MCF 10A (cell line): ENCODE data around the gene MMP10. TPM values are rescaled to one million over a fixed set of nuclear protein-coding genes. Genes with fewer than 3 reads are reported as not detected.

Source experiments
- BruUV-seq: library from RNA; stranded (reverse); fragments of 400-500 nt; replicated peaks from 2 replicates; lab custom pipeline; 2021; lab: Mats Ljungman, UMichigan
- CTCF ChIA-PET: fragments of 300-600 bp; sonication (Branson Sonifier 250); formaldehyde crosslinking; extraction: SDS; loops from one replicate; lab custom pipeline; 2021; ENCODE audit warnings: antibody characterized with exemption, inconsistent platforms; lab: Yijun Ruan, JAX
- POLR2A ChIA-PET: fragments of 300-600, 350-650 bp; sonication (Branson Sonifier 250); formaldehyde crosslinking; extraction: SDS; loops from one replicate; lab custom pipeline; 2020; ENCODE audit warnings: antibody characterized with exemption, inconsistent platforms; lab: Yijun Ruan, JAX
- DNase-seq: peaks from one replicate; pipeline ENCODE4 v3.0.0-alpha.2; 2018; ENCODE audit not compliant: unreplicated experiment
- H3K27ac Mint-ChIP-seq: one replicate; pipeline ENCODE4 v1.8.0; 2022; ENCODE audit warnings: mild to moderate bottlenecking, low read depth, mixed read lengths; ENCODE audit not compliant: unreplicated experiment
- H3K27me3 Mint-ChIP-seq: one replicate; pipeline ENCODE4 v1.8.0; 2022; ENCODE audit warnings: mixed read lengths; ENCODE audit not compliant: insufficient read depth, unreplicated experiment
- H3K36me3 Mint-ChIP-seq: one replicate; pipeline ENCODE4 v1.8.0; 2022; ENCODE audit warnings: mild to moderate bottlenecking, moderate library complexity, mixed read lengths; ENCODE audit not compliant: insufficient read depth, unreplicated experiment
- H3K4me1 Mint-ChIP-seq: one replicate; pipeline ENCODE4 v1.8.0; 2022; ENCODE audit warnings: mixed read lengths; ENCODE audit not compliant: insufficient read depth, unreplicated experiment
- H3K4me3 Mint-ChIP-seq: one replicate; pipeline ENCODE4 v1.8.0; 2022; ENCODE audit warnings: mild to moderate bottlenecking, moderate library complexity, mixed read lengths; ENCODE audit not compliant: unreplicated experiment
- H3K9me3 Mint-ChIP-seq: one replicate; pipeline ENCODE4 v1.8.0; 2022; ENCODE audit warnings: mixed read lengths; ENCODE audit not compliant: unreplicated experiment
- intact Hi-C: fragments of 100-400 bp; cut with micrococcal nuclease; formaldehyde crosslinking; loops from 2 replicates; pipeline ENCODE4 v1.14.1; 2022
- total RNA-seq: library from RNA; stranded (reverse); gene quantifications from 2 replicates; pipeline ENCODE4 v1.2.3, GENCODE V29; 2022
- TF ChIP-seq, protein P1 (sequence below): fragments of 200-600 bp; IDR thresholded peaks from one replicate; pipeline ENCODE4 v1.8.0; 2022; ENCODE audit warnings: antibody characterized with exemption, mild to moderate bottlenecking; ENCODE audit not compliant: unreplicated experiment

Gene MMP10
- total RNA-seq, 1 experiment from 2014 or later, result 0.75 TPM

DNA sequence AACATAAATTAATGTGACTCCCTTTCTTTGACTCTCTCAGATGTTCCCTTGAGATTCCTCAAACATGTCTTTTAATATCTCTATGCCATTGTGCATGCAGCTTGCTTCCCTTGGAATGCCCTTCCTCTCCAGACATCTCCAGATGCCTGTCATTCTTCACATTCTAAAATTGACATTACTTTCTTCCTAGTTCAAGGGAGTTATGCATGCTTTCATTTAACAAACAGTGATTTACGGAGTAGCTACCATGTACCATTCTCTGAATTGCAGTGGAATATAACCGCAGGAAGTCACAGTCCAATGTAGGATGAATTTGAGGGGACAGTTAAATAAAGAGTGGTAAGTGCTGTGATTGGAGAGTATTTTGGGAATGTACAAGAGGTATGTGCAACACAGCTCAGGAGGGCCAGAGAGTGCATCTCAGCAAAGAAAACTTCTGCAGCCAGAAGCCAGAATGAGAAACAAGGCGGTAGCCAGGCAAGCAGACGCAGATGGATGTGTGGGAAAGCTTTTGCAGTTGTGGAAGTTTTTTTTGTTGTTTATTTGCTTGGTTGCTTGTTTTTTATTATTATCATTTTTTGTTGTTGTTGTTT, 18.7 kb downstream of the MMP10 start:
- no peak for DNase-seq
- no peaks in the 10 kb centered on the region for H3K9me3 Mint-ChIP-seq
- no peaks in the 10 kb centered on the region for H3K36me3 Mint-ChIP-seq
- intact Hi-C loops, result no loop called here
- ChIA-PET CTCF (interaction anchor here (0.7 to 1.8 kb wide), 7 partner anchors 22 to 287 kb away, joined by 3 to 5 read pairs (median 3); no protein-coding TSS in a partner anchor), POLR2A (interaction anchor here (0.6 to 2.1 kb wide), 7 partner anchors 11 to 187 kb away, joined by 3 to 11 read pairs (median 3); partner anchors contain the start of gene MMP1)
- peaks cover 22% of the 10 kb centered on the region for H3K4me1 Mint-ChIP-seq
- H3K4me3 Mint-ChIP-seq, result no peak overlapping the region
- H3K27ac Mint-ChIP-seq, result no peak overlapping the region
- H3K27me3 Mint-ChIP-seq, result no peaks in the 10 kb centered on the region
- BruUV-seq, result no TSS peak
- TF ChIP-seq, protein P1, sequence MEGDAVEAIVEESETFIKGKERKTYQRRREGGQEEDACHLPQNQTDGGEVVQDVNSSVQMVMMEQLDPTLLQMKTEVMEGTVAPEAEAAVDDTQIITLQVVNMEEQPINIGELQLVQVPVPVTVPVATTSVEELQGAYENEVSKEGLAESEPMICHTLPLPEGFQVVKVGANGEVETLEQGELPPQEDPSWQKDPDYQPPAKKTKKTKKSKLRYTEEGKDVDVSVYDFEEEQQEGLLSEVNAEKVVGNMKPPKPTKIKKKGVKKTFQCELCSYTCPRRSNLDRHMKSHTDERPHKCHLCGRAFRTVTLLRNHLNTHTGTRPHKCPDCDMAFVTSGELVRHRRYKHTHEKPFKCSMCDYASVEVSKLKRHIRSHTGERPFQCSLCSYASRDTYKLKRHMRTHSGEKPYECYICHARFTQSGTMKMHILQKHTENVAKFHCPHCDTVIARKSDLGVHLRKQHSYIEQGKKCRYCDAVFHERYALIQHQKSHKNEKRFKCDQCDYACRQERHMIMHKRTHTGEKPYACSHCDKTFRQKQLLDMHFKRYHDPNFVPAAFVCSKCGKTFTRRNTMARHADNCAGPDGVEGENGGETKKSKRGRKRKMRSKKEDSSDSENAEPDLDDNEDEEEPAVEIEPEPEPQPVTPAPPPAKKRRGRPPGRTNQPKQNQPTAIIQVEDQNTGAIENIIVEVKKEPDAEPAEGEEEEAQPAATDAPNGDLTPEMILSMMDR, result no peak

DNA sequence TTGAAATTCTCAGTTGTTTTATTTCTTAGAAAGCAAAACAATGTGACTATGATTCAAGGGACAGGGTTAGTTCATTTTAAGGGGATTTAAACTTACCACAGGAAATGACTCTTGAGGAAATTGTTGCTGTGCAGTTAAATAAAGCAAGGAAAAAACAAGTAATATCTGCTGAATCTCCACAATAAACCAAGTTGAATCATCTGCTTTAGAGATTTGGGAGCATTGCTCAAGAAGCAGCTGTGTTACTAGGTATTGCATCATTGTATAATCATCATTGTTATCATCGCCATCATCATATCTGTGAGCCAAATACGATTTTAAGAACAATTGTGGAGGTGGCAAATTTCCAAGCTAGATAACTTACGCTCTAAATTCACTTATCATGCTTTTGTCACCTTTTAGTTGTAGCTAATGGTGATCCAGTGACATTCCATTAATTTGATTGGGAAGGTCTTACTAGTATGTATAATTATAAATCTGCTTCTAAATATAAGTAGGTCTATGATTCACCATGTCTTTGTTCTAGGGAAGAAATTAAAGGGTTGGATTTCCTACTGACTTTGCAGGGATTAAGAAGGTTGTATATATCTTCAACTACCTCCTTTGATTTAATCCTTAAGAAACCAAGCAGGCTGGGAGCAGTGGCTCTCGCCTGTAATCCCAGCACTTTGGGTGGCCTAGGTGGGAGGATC, 19.9 kb downstream of the MMP10 start:
- Mint-ChIP-seq H3K4me1 (peaks cover 22% of the 10 kb centered on the region), H3K9me3 (no peaks in the 10 kb centered on the region), H3K27me3 (no peaks in the 10 kb centered on the region), H3K4me3 (no peak overlapping the region), H3K27ac (peak overlapping the region; percentile 57), H3K36me3 (no peaks in the 10 kb centered on the region)
- peak; percentile 80 for DNase-seq
- BruUV-seq, result TSS peak; percentile 67
- intact Hi-C loops, result no loop called here
- POLR2A ChIA-PET, result interaction anchor here (0.7 to 2.1 kb wide), 11 partner anchors 9 to 91 kb away, joined by 3 to 11 read pairs (median 3); partner anchors contain the start of gene MMP10
- CTCF ChIA-PET, result interaction anchor here (0.7 kb wide), 1 partner anchor 649 kb away, joined by 6 read pairs; no protein-coding TSS in a partner anchor
- TF ChIP-seq, protein P1, result no peak

DNA sequence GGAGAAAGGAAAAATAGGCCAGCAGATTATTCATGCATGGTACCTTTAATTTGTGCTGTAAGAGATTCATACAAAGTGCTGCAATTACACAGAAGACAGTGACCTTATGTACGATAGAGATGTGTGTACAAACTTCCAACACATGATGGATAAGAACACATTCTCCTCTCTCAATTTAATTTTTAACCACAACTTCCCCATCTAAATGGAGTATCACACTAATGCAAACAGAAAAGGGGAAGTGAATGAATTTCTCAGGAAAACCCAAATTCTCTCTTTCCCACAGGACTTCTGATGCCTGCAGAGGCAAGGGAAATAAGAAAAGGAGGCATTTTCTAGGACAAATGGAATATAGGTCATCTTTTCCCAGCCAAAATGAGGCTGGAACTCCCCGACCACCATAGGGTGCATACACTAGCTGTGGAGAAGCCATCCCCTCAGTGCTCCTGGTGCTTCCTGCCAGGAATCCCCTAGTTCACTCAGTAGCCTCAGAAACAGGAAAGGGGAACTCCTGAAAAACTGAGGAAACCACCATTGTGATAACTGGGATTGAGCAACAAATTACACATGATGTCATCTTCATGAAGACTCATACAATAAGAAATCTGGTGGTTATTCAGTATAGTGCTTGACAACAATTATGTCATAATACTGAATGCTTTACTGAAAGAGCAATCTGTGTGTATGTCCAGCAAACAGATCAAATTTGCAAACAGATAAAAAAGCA, 22.4 kb downstream of the MMP10 start:
- Mint-ChIP-seq H3K27ac (no peak overlapping the region), H3K27me3 (peaks cover 11% of the 10 kb centered on the region), H3K4me1 (peaks cover 16% of the 10 kb centered on the region), H3K4me3 (no peak overlapping the region), H3K9me3 (no peaks in the 10 kb centered on the region), H3K36me3 (no peaks in the 10 kb centered on the region)
- TF ChIP-seq, protein P1, result no peak
- peak; percentile 25 for DNase-seq
- POLR2A ChIA-PET, result interaction anchor here (0.7 to 0.9 kb wide), 3 partner anchors 8 to 188 kb away, joined by 3 to 5 read pairs (median 5); no protein-coding TSS in a partner anchor
- intact Hi-C loops, result no loop called here
- no TSS peak for BruUV-seq
- CTCF ChIA-PET, result interaction anchor here (0.6 kb wide), 1 partner anchor 10 kb away, joined by 3 read pairs; no protein-coding TSS in a partner anchor
